Osteoblast (primary cell): ENCODE results near the gene CD96. TPM values are rescaled to one million over a fixed set of nuclear protein-coding genes. Genes with fewer than 3 reads are reported as not detected.
A peak's percentile ranks its signal among the peaks of the same experiment; 100 is the strongest.
"Not testable (repeated sequence)": the region's sequence is repeated elsewhere in the genome, so short reads cannot be mapped to it uniquely, and the experiment has no call there.

Source experiments
- DNase-seq: peaks from one replicate; pipeline ENCODE4 v3.0.0; 2011; ENCODE audit warnings: low spot score, mixed read lengths; ENCODE audit not compliant: insufficient read length; ENCODE audit errors: missing footprints
- H2AFZ ChIP-seq: 2 replicates; pipeline ENCODE4 v1.6.0; 2011; ENCODE audit warnings: mild to moderate bottlenecking, low read length
- H3K27ac ChIP-seq: 2 replicates; pipeline ENCODE4 v1.5.1; 2011; ENCODE audit warnings: mild to moderate bottlenecking, low read depth, low read length, moderate library complexity
- H3K27me3 ChIP-seq: 2 replicates; pipeline ENCODE4 v1.6.0; 2012; ENCODE audit warnings: mild to moderate bottlenecking, control low read depth, inconsistent platforms, low read length, moderate library complexity; ENCODE audit not compliant: insufficient read depth
- H3K36me3 ChIP-seq: 2 replicates; pipeline ENCODE4 v1.5.1; 2011; ENCODE audit warnings: mild to moderate bottlenecking, low read length, control low read depth, moderate library complexity; ENCODE audit not compliant: insufficient read depth
- H3K4me1 ChIP-seq: 2 replicates; pipeline ENCODE4 v1.5.1; 2011; ENCODE audit warnings: mild to moderate bottlenecking, low read length, control low read depth, moderate library complexity; ENCODE audit not compliant: insufficient read depth
- H3K4me2 ChIP-seq: 2 replicates; pipeline ENCODE4 v1.6.0; 2011; ENCODE audit warnings: mild to moderate bottlenecking, low read length; ENCODE audit not compliant: insufficient read depth
- H3K4me3 ChIP-seq: fragments of 200-600 bp; sonication (generic); 3 replicates; pipeline ENCODE4 v1.5.1; 2012; ENCODE audit warnings: mild to moderate bottlenecking, low read length, inconsistent platforms; ENCODE audit not compliant: insufficient read depth
- H3K79me2 ChIP-seq: 2 replicates; pipeline ENCODE4 v1.6.0; 2012; ENCODE audit warnings: mild to moderate bottlenecking, low read length, control low read depth, inconsistent platforms; ENCODE audit not compliant: insufficient read depth
- H3K9me3 ChIP-seq: 2 replicates; pipeline ENCODE4 v1.5.1; 2011; ENCODE audit warnings: low read depth, low read length, control low read depth
- H4K20me1 ChIP-seq: 2 replicates; pipeline ENCODE4 v1.6.0; 2012; ENCODE audit warnings: mild to moderate bottlenecking, low read length, control low read depth; ENCODE audit not compliant: insufficient read depth
- CTCF ChIP-seq: IDR thresholded peaks from 2 replicates; pipeline ENCODE4 v1.5.1; 2011; ENCODE audit warnings: mild to moderate bottlenecking, low read depth, low read length, moderate library complexity; ENCODE audit errors: extremely low read depth
- total RNA-seq: library from RNA; depleted of rRNA; stranded (reverse); fragments of >200 nt; gene quantifications from 2 replicates; pipeline ENCODE4 v1.2.3, GENCODE V29; 2012

Gene CD96
- total RNA-seq, 1 donor: not detected

GRCh38 chr3:111521891-111522290 lies 20.1 kb upstream of the CD96 start:
- H4K20me1 ChIP-seq: no peaks in the 10 kb centered on the region
- no peak overlapping the region for H3K27ac ChIP-seq
- TF ChIP-seq CTCF: no peak
- no peaks in the 10 kb centered on the region for H3K9me3 ChIP-seq
- DNase-seq: no peak
- no peaks in the 10 kb centered on the region for H3K79me2 ChIP-seq
- H2AFZ ChIP-seq: peak overlapping the region; percentile 16
- no peak overlapping the region for H3K4me3 ChIP-seq
- no peaks in the 10 kb centered on the region for H3K4me1 ChIP-seq
- no peak overlapping the region for H3K4me2 ChIP-seq
- no peaks in the 10 kb centered on the region for H3K36me3 ChIP-seq
- no peaks in the 10 kb centered on the region for H3K27me3 ChIP-seq

DNA sequence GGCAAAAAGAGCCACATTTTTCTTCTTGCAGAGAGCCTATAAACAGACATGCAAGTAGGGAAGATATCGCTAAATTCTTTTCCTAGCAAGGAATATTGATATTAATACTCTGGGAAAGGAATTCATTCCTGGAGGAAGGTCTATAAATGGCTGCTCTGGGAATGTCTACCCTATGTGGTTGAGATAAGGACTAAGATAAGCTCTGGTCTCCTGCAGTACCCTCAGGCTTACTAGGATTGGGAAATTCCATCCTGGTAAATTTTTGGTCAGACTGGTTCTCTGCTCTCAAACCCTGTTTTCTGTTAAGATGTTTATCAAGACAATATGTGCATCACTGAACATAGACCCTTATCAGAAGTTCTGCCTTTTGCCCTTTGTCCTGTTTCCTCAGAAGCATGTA lies 17.5 kb upstream of the CD96 start:
- not testable (repeated sequence) for H3K4me2 ChIP-seq, DNase-seq, H3K4me1 ChIP-seq

DNA sequence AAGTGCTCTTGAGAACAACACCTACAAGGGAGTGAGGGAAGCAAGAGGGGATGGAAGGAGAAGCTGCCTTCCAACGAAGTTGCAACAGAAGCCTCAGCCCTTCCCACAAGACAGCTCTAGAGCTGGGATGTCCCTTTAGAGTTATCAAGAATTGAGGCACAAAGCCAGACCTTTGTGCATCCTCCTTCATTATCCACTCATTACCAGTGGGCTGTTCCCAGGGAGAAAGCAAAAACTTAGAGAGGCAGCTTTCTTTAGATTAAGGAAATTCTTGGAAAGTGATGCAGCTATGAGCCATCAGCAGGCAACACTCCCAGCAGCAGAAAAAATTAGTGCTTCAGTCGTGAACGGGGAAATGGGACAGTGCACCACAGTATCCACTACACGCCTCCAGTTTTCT lies 10.6 kb upstream of the CD96 start:
- Histone ChIP-seq H3K9me3 (no peaks in the 10 kb centered on the region), H4K20me1 (no peaks in the 10 kb centered on the region), H2AFZ (no peak overlapping the region), H3K27ac (no peak overlapping the region), H3K36me3 (no peaks in the 10 kb centered on the region), H3K27me3 (no peaks in the 10 kb centered on the region), H3K4me1 (peaks cover 18% of the 10 kb centered on the region), H3K79me2 (no peaks in the 10 kb centered on the region), H3K4me3 (no peak overlapping the region), H3K4me2 (peak overlapping the region; percentile 8)
- no peak for TF ChIP-seq CTCF
- DNase-seq: no peak

More for the DNA sequence above, 17.5 kb upstream of the CD96 start:
- H3K36me3 ChIP-seq, H3K27me3 ChIP-seq, H3K79me2 ChIP-seq, H3K4me3 ChIP-seq, H3K9me3 ChIP-seq, H4K20me1 ChIP-seq, H2AFZ ChIP-seq, H3K27ac ChIP-seq: not testable (repeated sequence)

- Histone ChIP-seq H2AFZ (no peak overlapping the region), H3K4me3 (no peak overlapping the region), H4K20me1 (no peaks in the 10 kb centered on the region), H3K27ac (no peak overlapping the region), H3K4me1 (peaks cover 33% of the 10 kb centered on the region), H3K9me3 (no peaks in the 10 kb centered on the region), H3K79me2 (no peaks in the 10 kb centered on the region), H3K36me3 (no peaks in the 10 kb centered on the region), H3K4me2 (no peak overlapping the region), H3K27me3 (no peaks in the 10 kb centered on the region)
- no peak for TF ChIP-seq CTCF
- peak; percentile 27 for DNase-seq
Observed at GRCh38 chr3:111534701-111535100, 7.3 kb upstream of the CD96 start.
